NCI-H82 treated with DMSO at 0.1 percent for 48 hours (cell line): ENCODE results near the gene PSMB5.

ENCODE experiments used
- DNase-seq: peaks from one replicate; lab custom pipeline; 2025; ENCODE audit not compliant: unreplicated experiment; lab: John Stamatoyannopoulos, UW

The PSMB5 gene

GRCh38 chr14:23034498-23035302 is at the start of gene PSMB5:
PSMB5 (minus strand) TSS chr14:23034900; CDS start chr14:23034881, 19 bp downstream.
- no peak for DNase-seq

- no peak for DNase-seq
These were observed 45.8 kb upstream of the PSMB5 start for GRCh38 chr14:23080474-23080873.

- no peak for DNase-seq
These were observed 45.0 kb upstream of the PSMB5 start for GRCh38 chr14:23079716-23080115.

- DNase-seq = no peak
These were observed 44.0 kb upstream of the PSMB5 start for GRCh38 chr14:23078692-23079116.

GRCh38 chr14:23077962-23078361 is 43.3 kb upstream of the PSMB5 start:
- DNase-seq = no peak

- no peak for DNase-seq
These were observed 42.2 kb upstream of the PSMB5 start for GRCh38 chr14:23076785-23077408.

- no peak for DNase-seq
These were observed 40.2 kb upstream of the PSMB5 start for GRCh38 chr14:23074906-23075305.

- DNase-seq = no peak
These were observed 37.3 kb upstream of the PSMB5 start for GRCh38 chr14:23071921-23072539.

- no peak for DNase-seq
These were observed 36.7 kb upstream of the PSMB5 start for GRCh38 chr14:23071244-23071920.

- DNase-seq = no peak
These were observed 35.8 kb upstream of the PSMB5 start for GRCh38 chr14:23070262-23071129.

- DNase-seq = no peak
These were observed 34.7 kb upstream of the PSMB5 start for GRCh38 chr14:23069413-23069806.

- no peak for DNase-seq
These were observed 34.2 kb upstream of the PSMB5 start for GRCh38 chr14:23068789-23069412.

- no peak for DNase-seq
These were observed 33.4 kb upstream of the PSMB5 start for GRCh38 chr14:23067847-23068788.

- DNase-seq = no peak
These were observed 32.4 kb upstream of the PSMB5 start for GRCh38 chr14:23066855-23067744.

GRCh38 chr14:23066368-23066767 is 31.7 kb upstream of the PSMB5 start:
- DNase-seq = no peak

GRCh38 chr14:23063601-23064000 is 28.9 kb upstream of the PSMB5 start:
- no peak for DNase-seq

GRCh38 chr14:23062002-23062401 is 27.3 kb upstream of the PSMB5 start:
- DNase-seq = no peak
